Trophoblast cell (in vitro differentiated cells and primary cell): Measurements from ENCODE around the gene FBRSL1.

Experiments used
- DNase-seq, 2 donors: peaks; one replicate each; pipeline ENCODE4 v3.0.0-alpha.2; 2016
- H2AFZ ChIP-seq: 2 replicates; pipeline ENCODE4 v1.6.1; 2013; ENCODE audit warnings: low read length, moderate library complexity, mild to moderate bottlenecking; ENCODE audit not compliant: insufficient read depth, poor library complexity
- H2AK5ac ChIP-seq: 2 replicates; pipeline ENCODE4 v1.6.1; 2013; ENCODE audit warnings: mild to moderate bottlenecking, low read length
- H2BK120ac ChIP-seq: 2 replicates; pipeline ENCODE4 v1.6.1; 2013; ENCODE audit warnings: low read length, mild to moderate bottlenecking, moderate library complexity; ENCODE audit not compliant: insufficient read depth, poor library complexity
- H2BK12ac ChIP-seq: 2 replicates; pipeline ENCODE4 v1.6.1; 2013; ENCODE audit warnings: mild to moderate bottlenecking, low read length, moderate library complexity
- H2BK5ac ChIP-seq: 2 replicates; pipeline ENCODE4 v1.6.1; 2013; ENCODE audit warnings: low read length, low read depth, moderate library complexity, mild to moderate bottlenecking; ENCODE audit not compliant: poor library complexity
- H3K14ac ChIP-seq: 2 replicates; pipeline ENCODE4 v1.6.1; 2013; ENCODE audit warnings: mild to moderate bottlenecking, low read length
- H3K18ac ChIP-seq: 2 replicates; pipeline ENCODE4 v1.6.1; 2013; ENCODE audit warnings: mild to moderate bottlenecking, low read length
- H3K23ac ChIP-seq: 2 replicates; pipeline ENCODE4 v1.6.1; 2013; ENCODE audit warnings: low read length
- H3K27ac ChIP-seq: 2 replicates; pipeline ENCODE4 v1.5.1; 2013; ENCODE audit warnings: low read depth, mild to moderate bottlenecking, inconsistent platforms, low read length, moderate library complexity
- H3K27me3 ChIP-seq: 2 replicates; pipeline ENCODE4 v1.6.1; 2013; ENCODE audit warnings: inconsistent platforms, mild to moderate bottlenecking, low read length, moderate library complexity; ENCODE audit not compliant: insufficient read depth
- H3K36me3 ChIP-seq, 2 experiments: 1 replicate in 1 of 2; 2 replicates in 1 of 2; pipeline ENCODE4 v1.6.1; 2013; ENCODE audit warnings: low read length in 2 of 2, mild to moderate bottlenecking in 2 of 2, moderate library complexity in 1 of 2; ENCODE audit not compliant: insufficient read depth in 2 of 2, control insufficient read depth in 1 of 2
- H3K4ac ChIP-seq: 2 replicates; pipeline ENCODE4 v1.6.1; 2013; ENCODE audit warnings: low read depth, mild to moderate bottlenecking, low read length, moderate library complexity
- H3K4me1 ChIP-seq, 2 experiments: 1 replicate in 1 of 2; 2 replicates in 1 of 2; pipeline ENCODE4 v1.6.1; 2013; ENCODE audit warnings: low read length in 2 of 2, mild to moderate bottlenecking in 2 of 2, moderate library complexity in 1 of 2; ENCODE audit not compliant: insufficient read depth in 2 of 2, control insufficient read depth in 1 of 2
- H3K4me2 ChIP-seq: 2 replicates; pipeline ENCODE4 v1.6.1; 2013; ENCODE audit warnings: inconsistent platforms, mild to moderate bottlenecking, low read length, moderate library complexity
- H3K4me3 ChIP-seq: 2 replicates; pipeline ENCODE4 v1.5.1; 2013; ENCODE audit warnings: mild to moderate bottlenecking, low read depth, low read length, inconsistent platforms
- H3K79me1 ChIP-seq: one replicate; pipeline ENCODE4 v1.6.1; 2013; ENCODE audit warnings: low read length
- H3K79me2 ChIP-seq: 2 replicates; pipeline ENCODE4 v1.6.1; 2013; ENCODE audit warnings: low read length, mild to moderate bottlenecking; ENCODE audit not compliant: control insufficient read depth, insufficient read depth, poor library complexity
- H3K9ac ChIP-seq: 2 replicates; pipeline ENCODE4 v1.6.1; 2013; ENCODE audit warnings: mild to moderate bottlenecking, low read length
- H3K9me3 ChIP-seq: 2 replicates; pipeline ENCODE4 v1.6.1; 2013; ENCODE audit warnings: low read depth, mild to moderate bottlenecking, control low read depth, inconsistent platforms, low read length; ENCODE audit not compliant: insufficient read depth
- H4K12ac ChIP-seq: 2 replicates; pipeline ENCODE4 v1.6.1; 2013; ENCODE audit warnings: low read depth, mild to moderate bottlenecking, low read length, moderate library complexity
- H4K8ac ChIP-seq: 2 replicates; pipeline ENCODE4 v1.6.1; 2013; ENCODE audit warnings: low read depth, mild to moderate bottlenecking, low read length, moderate library complexity
- H4K91ac ChIP-seq: one replicate; pipeline ENCODE4 v1.6.1; 2013; ENCODE audit warnings: low read depth, mild to moderate bottlenecking, low read length, moderate library complexity
- WGBS: extraction: QIAGEN DNeasy Blood & Tissue Kit; methylation state at CpG from one replicate; pipeline ENCODE4 v1.1.7; 2013; ENCODE audit warnings: missing lambda C conversion rate; ENCODE audit not compliant: insufficient read length, insufficient coverage; ENCODE audit errors: extremely low coverage; 5-methylcytosine and 5-hydroxymethylcytosine counted together

Gene FBRSL1

DNA sequence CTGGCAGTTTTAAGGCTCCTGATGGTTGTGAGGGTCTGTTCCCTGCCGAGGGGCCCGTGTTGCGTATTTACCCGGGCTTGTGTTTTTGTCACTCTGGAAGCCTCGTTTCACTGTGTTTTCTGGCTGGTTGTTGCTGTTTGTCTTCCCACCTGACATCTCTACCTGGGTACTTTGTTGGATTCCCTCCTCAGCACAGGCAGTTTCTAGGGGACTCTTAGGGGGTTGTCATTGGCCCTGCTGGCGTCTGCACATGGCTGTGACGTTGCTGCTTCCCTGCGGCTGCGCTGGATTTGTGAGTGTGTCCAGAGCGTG, 6.4 kb downstream of the FBRSL1 start:
- peaks cover 19% of the 10 kb centered on the region for H3K79me1 ChIP-seq
- no CpG with 5 or more reads among the region's 10 CpGs for WGBS
- no peak overlapping the region for H3K9ac ChIP-seq
- H2AK5ac ChIP-seq = no peak overlapping the region
- no peak overlapping the region for H4K91ac ChIP-seq
- H2BK12ac ChIP-seq = no peak overlapping the region
- no peak overlapping the region for H2AFZ ChIP-seq
- peak overlapping the region; percentile 17 for H3K18ac ChIP-seq
- DNase-seq = no peak
- H4K12ac ChIP-seq = no peak overlapping the region
- no peak overlapping the region for H3K23ac ChIP-seq
- H2BK120ac ChIP-seq = no peak overlapping the region
- no peaks in the 10 kb centered on the region for H3K27me3 ChIP-seq
- no peak overlapping the region for H3K4me3 ChIP-seq
- H3K14ac ChIP-seq = no peak overlapping the region
- H3K79me2 ChIP-seq = peaks cover 48% of the 10 kb centered on the region
- H4K8ac ChIP-seq = no peak overlapping the region
- H3K9me3 ChIP-seq = no peaks in the 10 kb centered on the region
- peaks cover 49 to 69% of the 10 kb centered on the region in 2 experiments for H3K4me1 ChIP-seq
- peak overlapping the region; percentile 96 for H3K4ac ChIP-seq
- peaks cover 3% of the 10 kb centered on the region in 2 experiments for H3K36me3 ChIP-seq
- H3K27ac ChIP-seq = no peak overlapping the region
- H2BK5ac ChIP-seq = no peak overlapping the region
- H3K4me2 ChIP-seq = no peak overlapping the region

DNA sequence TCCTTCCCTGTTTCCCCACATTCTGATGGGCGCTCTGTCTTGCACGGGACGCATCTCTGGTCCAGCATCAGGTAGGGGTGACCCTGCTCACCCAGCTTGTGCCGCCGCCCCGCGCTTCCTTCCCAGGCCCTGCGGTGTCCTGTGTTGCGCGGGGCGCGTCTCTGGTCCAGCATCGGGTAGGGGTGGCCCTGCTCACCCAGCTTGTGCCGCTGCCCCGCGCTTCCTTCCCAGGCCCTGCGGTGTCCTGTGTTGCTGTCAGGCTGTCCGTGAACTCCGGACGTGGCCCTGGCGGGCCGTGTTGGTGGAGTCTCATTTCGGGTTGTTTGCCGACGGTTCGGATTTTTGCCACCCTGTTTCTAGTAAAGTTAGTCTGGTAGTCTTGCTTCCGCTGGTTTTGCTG, 6.8 kb downstream of the FBRSL1 start:
- Histone ChIP-seq H3K23ac (no peak overlapping the region), H3K4me3 (no peak overlapping the region), H3K27me3 (no peaks in the 10 kb centered on the region), H3K4me1 (peaks cover 49 to 69% of the 10 kb centered on the region in 2 experiments), H3K4me2 (no peak overlapping the region), H4K12ac (no peak overlapping the region), H3K9me3 (no peaks in the 10 kb centered on the region), H2BK5ac (no peak overlapping the region), H3K27ac (no peak overlapping the region), H4K91ac (no peak overlapping the region), H3K9ac (no peak overlapping the region), H2BK120ac (no peak overlapping the region), H4K8ac (no peak overlapping the region), H3K4ac (peak overlapping the region; percentile 96), H3K36me3 (peaks cover 3% of the 10 kb centered on the region in 2 experiments), H2BK12ac (no peak overlapping the region), H2AFZ (no peak overlapping the region), H3K79me2 (peaks cover 48% of the 10 kb centered on the region), H3K79me1 (peaks cover 19% of the 10 kb centered on the region), H2AK5ac (no peak overlapping the region), H3K14ac (no peak overlapping the region), H3K18ac (peak overlapping the region; percentile 17)
- WGBS = no CpG with 5 or more reads among the region's 27 CpGs
- DNase-seq = no peak

DNA sequence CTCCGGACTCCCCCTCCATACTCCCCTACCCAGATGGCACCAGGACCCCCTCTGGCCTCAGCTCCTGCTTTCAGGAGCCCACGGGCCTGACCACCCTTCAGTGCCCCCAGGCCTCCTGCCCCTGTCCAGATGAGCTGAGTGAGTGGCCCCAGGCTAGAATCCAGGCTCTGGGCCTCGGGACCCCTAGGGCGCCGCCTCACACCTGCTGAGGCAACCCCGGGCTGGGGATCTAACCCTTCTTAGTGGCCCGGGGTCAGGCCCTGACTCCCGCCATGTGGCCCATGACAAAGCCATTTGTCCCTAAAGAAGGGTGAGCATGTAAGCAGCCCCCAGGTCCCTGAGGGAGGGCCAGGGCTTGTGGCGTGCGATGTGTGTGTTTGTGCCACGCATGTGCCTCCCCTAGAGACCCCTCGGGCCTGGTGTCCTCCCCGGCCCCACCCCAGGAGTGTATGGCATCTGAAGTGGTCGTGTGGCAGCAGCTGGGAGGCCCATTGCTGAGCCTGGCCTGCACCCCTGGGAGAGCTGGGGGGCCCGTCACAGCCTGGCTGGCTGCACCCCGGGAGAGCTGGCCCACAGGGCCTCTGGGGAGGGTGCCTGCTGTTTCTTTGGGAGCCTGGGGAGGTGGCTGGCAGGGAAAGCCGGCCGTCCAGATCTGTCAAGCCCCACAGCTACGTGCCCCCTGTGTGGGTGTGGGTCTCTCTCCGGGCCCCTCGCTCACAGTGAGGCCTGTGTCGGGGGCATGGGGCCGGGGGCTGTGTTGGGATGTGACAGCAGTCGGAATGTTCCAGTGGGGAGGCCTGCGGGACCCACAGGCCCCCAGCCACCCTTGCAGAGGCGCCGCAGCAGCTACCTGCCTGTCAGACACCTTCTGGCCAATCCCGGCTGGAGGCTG, 7.8 kb downstream of the FBRSL1 start:
- WGBS = no CpG with 5 or more reads among the region's 28 CpGs
- peaks cover 0 to 3% of the 10 kb centered on the region in 2 experiments for H3K36me3 ChIP-seq
- H3K4ac ChIP-seq = peak overlapping the region; percentile 96

DNA sequence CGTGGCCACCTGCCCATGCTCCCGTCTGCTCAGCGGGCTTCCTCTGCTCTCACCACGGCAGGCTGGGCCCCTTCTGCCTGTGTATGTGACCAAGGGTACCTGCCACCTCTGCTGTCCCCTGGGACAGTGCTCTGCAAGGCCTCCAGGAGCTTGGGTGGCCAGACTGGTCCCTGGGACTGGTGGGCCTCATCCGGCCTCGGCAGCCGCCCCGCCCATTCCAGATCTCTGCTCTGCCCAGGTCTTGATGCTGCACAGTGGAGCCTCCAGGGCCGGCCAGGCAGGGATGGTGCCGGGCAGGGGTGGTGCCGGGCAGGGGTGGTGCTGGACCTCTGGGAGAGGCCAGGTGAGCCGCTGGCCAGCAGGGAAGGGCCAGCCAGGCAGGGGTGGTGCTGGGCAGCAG, 9.0 kb downstream of the FBRSL1 start:
- no peak overlapping the region for H2BK120ac ChIP-seq
- peaks cover 36 to 55% of the 10 kb centered on the region in 2 experiments for H3K4me1 ChIP-seq
- H2AK5ac ChIP-seq = no peak overlapping the region
- H3K4me3 ChIP-seq = no peak overlapping the region
- peaks cover 9% of the 10 kb centered on the region for H3K79me1 ChIP-seq
- H3K79me2 ChIP-seq = peaks cover 44% of the 10 kb centered on the region
- no peak overlapping the region for H4K8ac ChIP-seq
- no peak overlapping the region for H2BK12ac ChIP-seq
- no peak overlapping the region for H3K9ac ChIP-seq
- WGBS = no CpG with 5 or more reads among the region's 12 CpGs
- no peak overlapping the region for H2BK5ac ChIP-seq
- H3K4ac ChIP-seq = peak overlapping the region; percentile 68
- no peaks in the 10 kb centered on the region for H3K9me3 ChIP-seq
- H4K12ac ChIP-seq = no peak overlapping the region
- H3K36me3 ChIP-seq = no peaks in the 10 kb centered on the region
- peak overlapping the region; percentile 7 for H3K18ac ChIP-seq
- no peak overlapping the region for H3K23ac ChIP-seq
- no peak for DNase-seq
- no peaks in the 10 kb centered on the region for H3K27me3 ChIP-seq
- no peak overlapping the region for H2AFZ ChIP-seq
- no peak overlapping the region for H4K91ac ChIP-seq
- no peak overlapping the region for H3K14ac ChIP-seq
- H3K27ac ChIP-seq = no peak overlapping the region
- H3K4me2 ChIP-seq = no peak overlapping the region

More for the DNA sequence above, 7.8 kb downstream of the FBRSL1 start:
- H2AK5ac ChIP-seq = no peak overlapping the region
- H4K12ac ChIP-seq = no peak overlapping the region
- H3K18ac ChIP-seq = no peak overlapping the region
- no peak overlapping the region for H4K91ac ChIP-seq
- H2BK120ac ChIP-seq = no peak overlapping the region
- no peak overlapping the region for H2AFZ ChIP-seq
- no peaks in the 10 kb centered on the region for H3K27me3 ChIP-seq
- no peak overlapping the region for H3K4me2 ChIP-seq
- DNase-seq = no peak
- H3K9me3 ChIP-seq = no peaks in the 10 kb centered on the region
- H3K9ac ChIP-seq = no peak overlapping the region
- H2BK12ac ChIP-seq = no peak overlapping the region
- H3K4me3 ChIP-seq = no peak overlapping the region
- H3K23ac ChIP-seq = no peak overlapping the region
- peaks cover 19% of the 10 kb centered on the region for H3K79me1 ChIP-seq
- no peak overlapping the region for H2BK5ac ChIP-seq
- peaks cover 48% of the 10 kb centered on the region for H3K79me2 ChIP-seq
- H3K27ac ChIP-seq = no peak overlapping the region
- peaks cover 47 to 67% of the 10 kb centered on the region in 2 experiments for H3K4me1 ChIP-seq
- H3K14ac ChIP-seq = no peak overlapping the region
- H4K8ac ChIP-seq = no peak overlapping the region
